Heart left ventricle (tissue), 13 donors: ENCODE data around the gene KLHL1.

ENCODE experiments used
- CTCF ChIP-seq, 12 donors: fragments of 200-600 bp; sonication (generic) in 4 of 12; IDR thresholded peaks; one replicate each; pipeline versions ENCODE4 v1.5.0 to v1.8.0; 2018 to 2022; ENCODE audit warnings: antibody characterized with exemption in 12 of 12, mild to moderate bottlenecking in 5 of 12
- POLR2A ChIP-seq, 2 donors: fragments of 450-650 bp; IDR thresholded peaks; one replicate each; pipeline ENCODE4 v1.6.1; 2017; ENCODE audit warnings: antibody characterized with exemption in 2 of 2, mild to moderate bottlenecking in 2 of 2, moderate library complexity in 2 of 2
- donor health status: ischemic (EF 13 %, LVEDD 7.1; RV severe dilation, severe dysfunction).
- donor health status: DM: no; HTN: yes; CAD: no.
- donor health status: DM: no; HTN: no; CAD: no.
- donor health status: ischemic (EF 25% LVEDD 6.9; RV normal size, moderate dysfunction).
- donor health status: ischemic (EF 25% LVEDD 5.7; RV mildly dilated, moderate dysfunction).
- donor health status: ischemic (EF 35%, LVEDD 5.7; RV mildly dilated, moderate dysfunction).
- donor health status: nonischemic (EF 11% LVEDD 7.7; RV severe dilation, severe dysfunction).
- donor health status: DM: yes; HTN: yes; CAD: no.
- donor health status: PGD.
- donor health status: ischemic (EF 29% LVEDD 5.4; RV normal size, mild dysfunction).
- donor health status: nonischemic (EF 23%, LVEDD 6.1; RV moderate dilation, normal function).

- TF ChIP-seq CTCF (IDR thresholded peaks at IDR 0.05): no peak
- TF ChIP-seq POLR2A (IDR thresholded peaks at IDR 0.05): no peak
These were observed 18.1 kb downstream of the KLHL1 start for GRCh38 chr13:70090036-70090723.
